Measurements from ENCODE around the gene PDSS2. TPM values are rescaled to one million over a fixed set of nuclear protein-coding genes. Genes with fewer than 3 reads are reported as not detected.

The PDSS2 gene
- total RNA-seq, 1 experiment from 2014 or later = 12.1 TPM

DNA sequence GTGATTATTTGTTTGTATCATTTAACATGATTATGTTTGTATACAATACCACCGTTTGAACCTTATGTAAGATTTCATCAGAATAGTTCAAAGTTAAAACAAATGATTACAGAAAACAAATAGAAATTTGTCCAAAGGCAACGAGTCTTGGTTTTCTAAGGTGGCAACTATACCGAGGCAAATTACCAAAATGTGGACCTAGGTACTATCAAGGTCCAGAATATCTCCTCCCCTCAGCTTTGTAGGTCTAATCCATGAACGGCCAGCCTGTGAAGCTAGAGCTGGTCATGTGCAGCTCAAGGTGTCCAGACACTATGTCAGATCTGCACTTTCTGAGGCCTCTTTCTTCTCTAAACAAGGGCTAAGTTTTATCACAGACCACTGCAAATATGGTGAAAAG is 192.4 kb downstream of the PDSS2 start:
- H2BK120ac ChIP-seq (ENCODE audit: low read depth, low read length, poor library complexity, severe bottlenecking) = no peak overlapping the region
- H2BK20ac ChIP-seq (ENCODE audit: low read depth, low read length, poor library complexity, severe bottlenecking) = no peak overlapping the region
- no peaks in the 10 kb centered on the region for H3K27me3 ChIP-seq (ENCODE audit: insufficient read depth, low read length)
- no peak overlapping the region for H3K14ac ChIP-seq (ENCODE audit: insufficient read depth, low read length)
- no peak for DNase-seq
- no peaks in the 10 kb centered on the region for H3K79me1 ChIP-seq (ENCODE audit: insufficient read depth, low read depth, low read length, poor library complexity, severe bottlenecking)
- H3K23me2 ChIP-seq (ENCODE audit: insufficient read length, low read depth, low read length, poor library complexity, severe bottlenecking) = no peaks in the 10 kb centered on the region
- no peak overlapping the region for H3K56ac ChIP-seq (ENCODE audit: insufficient read length, low read depth, low read length)
- Mint-ChIP-seq H3K36me3 (ENCODE audit: insufficient read depth in 1 of 3, low read depth in 3 of 3) (peaks cover 0 to 4% (median 0%) of the 10 kb centered on the region in 3 experiments; a peak in 1 of 7 replicates), H3K27ac (0 out of 7 replicates have a peak overlapping the region, but pooled peaks of 1 of the 3 experiments have one; percentile 33), H3K4me3 (no peak overlapping the region), H3K4me1 (peaks cover 11 to 12% of the 10 kb centered on the region in 2 experiments), H3K27me3 (ENCODE audit: low read depth) (no peaks in the 10 kb centered on the region), H3K9me3 (no peaks in the 10 kb centered on the region)
- H2AFZ ChIP-seq (ENCODE audit: low read length) = no peak overlapping the region
- H4K8ac ChIP-seq (replicated peaks; ENCODE audit: insufficient read length, low read depth, low read length) = no peak overlapping the region
- no peak overlapping the region for H2BK15ac ChIP-seq (ENCODE audit: low read depth, low read length)
- H2BK5ac ChIP-seq (ENCODE audit: insufficient read length, low read length) = no peak overlapping the region
- no peaks in the 10 kb centered on the region for H4K20me1 ChIP-seq (ENCODE audit: control insufficient read depth, insufficient read depth, insufficient read length)
- no peak overlapping the region for H4K91ac ChIP-seq (ENCODE audit: insufficient read length, low read depth, low read length)
- H3T11ph ChIP-seq (ENCODE audit: low read length) = no peak overlapping the region
- no peak for TF ChIP-seq CTCF (conservative IDR thresholded peaks at IDR 0.05)
- H3K9ac ChIP-seq (ENCODE audit: extremely low read depth, insufficient read length, low read length) = no peak overlapping the region
- H3K9me3 ChIP-seq (ENCODE audit: control insufficient read depth, low read depth, low read length) = no peaks in the 10 kb centered on the region
- H3K27ac ChIP-seq (ENCODE audit: insufficient read length, low read depth, low read length) = no peak overlapping the region
- H3K79me2 ChIP-seq (ENCODE audit: insufficient read depth, low read length) = no peaks in the 10 kb centered on the region
- no CpG with 5 or more reads among the region's 4 CpGs for WGBS (ENCODE audit: extremely low coverage, insufficient read length, low lambda C conversion rate)
- no peak overlapping the region for H4K5ac ChIP-seq (ENCODE audit: insufficient read length, low read depth, low read length)
- H3K23ac ChIP-seq (ENCODE audit: insufficient read length, low read depth, low read length) = no peak overlapping the region
- H2BK12ac ChIP-seq (ENCODE audit: insufficient read length, low read depth, low read length) = no peak overlapping the region
- H3K4ac ChIP-seq (ENCODE audit: low read depth, low read length) = no peak overlapping the region
- H2AK5ac ChIP-seq (ENCODE audit: insufficient read length, low read length) = no peak overlapping the region
- H3K4me2 ChIP-seq (ENCODE audit: insufficient read depth, insufficient read length, low read length) = no peak overlapping the region
- H3K18ac ChIP-seq (ENCODE audit: insufficient read length, low read depth, low read length) = no peak overlapping the region
- H3K4me1 ChIP-seq (ENCODE audit: insufficient read depth, low read length) = peaks cover 3% of the 10 kb centered on the region; the same call in 1 of the 2 replicates
